Fibroblast of skin of right biceps (primary cell): Measurements from ENCODE around the gene TMEM145.
A peak's percentile ranks its signal among the peaks of the same experiment; 100 is the strongest.
"Not testable (repeated sequence)": the region's sequence is repeated elsewhere in the genome, so short reads cannot be mapped to it uniquely, and the experiment has no call there.

Source experiments
- DNase-seq: peaks from one replicate; pipeline ENCODE4 v3.0.0-alpha.2; 2013

The TMEM145 gene

DNA sequence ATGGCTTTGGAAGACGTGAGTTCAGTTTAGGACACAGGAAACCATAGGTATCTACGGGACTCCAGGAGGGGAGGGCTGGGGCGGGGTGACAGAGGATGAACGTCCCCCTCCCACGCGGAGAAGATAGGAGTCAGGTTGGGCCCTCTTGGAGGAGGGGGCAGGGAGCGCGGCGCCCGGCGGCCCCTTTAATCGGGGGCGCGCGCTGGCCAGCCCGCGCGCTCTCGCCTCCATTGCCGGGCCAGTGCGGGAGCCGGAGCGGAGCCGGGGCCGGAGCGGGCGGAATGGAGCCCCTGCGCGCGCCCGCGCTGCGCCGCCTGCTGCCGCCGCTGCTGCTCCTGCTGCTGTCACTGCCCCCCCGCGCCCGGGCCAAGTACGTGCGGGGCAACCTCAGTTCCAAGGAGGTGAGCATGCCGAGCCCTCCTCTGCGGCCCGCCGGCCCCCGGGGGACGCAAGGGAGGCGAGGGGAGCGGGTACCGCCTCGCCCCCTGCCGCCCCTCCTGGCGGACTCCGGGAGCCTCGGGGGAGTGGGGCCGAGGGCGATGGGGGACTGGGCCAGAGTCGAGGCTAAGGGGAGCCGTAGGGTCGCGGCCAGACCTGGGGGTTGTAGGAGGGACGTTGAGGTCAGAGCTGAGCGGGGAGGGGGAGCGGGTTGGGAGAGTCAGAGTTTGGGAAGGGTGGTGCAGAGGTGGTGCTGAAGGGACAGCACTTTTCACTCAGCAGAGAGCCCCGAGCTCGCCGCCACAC lies at the start of gene TMEM145:
TSS of gene TMEM145 (plus strand) at position 214 of the 744 bp plus-strand sequence. CDS start at position 282, 68 bp downstream.
- peak; percentile 52 for DNase-seq

DNA sequence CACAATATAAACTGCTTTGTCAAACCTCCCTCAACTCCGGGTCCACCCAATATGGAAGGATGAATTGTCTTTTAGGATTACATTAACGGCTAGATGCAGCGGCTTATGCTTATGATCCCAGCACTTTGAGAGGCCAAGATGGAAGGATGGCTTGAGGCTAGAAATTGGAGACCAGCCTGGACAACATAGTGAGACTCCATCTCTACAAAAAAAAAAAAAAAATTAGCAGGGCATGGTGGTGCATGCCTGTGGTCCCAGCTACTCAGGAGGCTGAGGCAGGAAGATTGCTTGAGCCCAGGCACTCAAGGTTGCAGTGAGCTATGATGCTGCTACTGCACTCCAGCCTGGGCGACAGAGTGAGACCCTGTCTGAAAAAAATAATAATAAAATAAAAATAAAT lies 47.0 kb upstream of the TMEM145 start:
- DNase-seq, result not testable (repeated sequence)

DNA sequence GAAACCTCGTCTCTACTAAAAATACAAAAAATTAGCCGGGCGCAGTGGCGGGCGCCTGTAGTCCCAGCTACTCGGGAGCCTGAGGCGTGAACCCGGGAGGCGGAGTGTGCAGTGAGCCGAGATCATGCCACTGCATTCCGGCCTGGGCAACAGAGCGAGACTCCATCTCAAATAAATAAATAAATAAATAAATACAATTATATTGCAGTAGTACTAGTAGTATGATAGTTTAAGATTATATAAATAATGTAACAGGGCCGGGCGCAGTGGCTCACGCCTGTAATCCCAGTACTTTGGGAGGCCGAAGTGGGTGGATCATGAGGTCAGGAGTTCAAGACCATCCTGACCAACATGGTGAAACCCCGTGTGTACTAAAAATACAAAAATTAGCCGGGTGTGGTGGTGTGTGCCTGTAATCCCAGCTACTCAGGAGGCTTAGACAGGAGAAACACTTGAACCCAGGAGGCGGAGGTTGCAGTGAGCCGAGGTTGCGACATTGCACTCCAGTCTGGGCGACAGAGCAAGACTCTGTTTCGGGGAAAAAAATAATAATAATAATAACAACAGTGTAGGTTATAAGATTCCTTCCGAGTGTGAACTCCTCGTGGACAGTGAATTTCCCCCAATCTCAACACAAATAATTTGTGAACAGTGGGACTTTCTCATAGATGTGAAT lies 46.0 kb upstream of the TMEM145 start:
- DNase-seq, result not testable (repeated sequence)

DNA sequence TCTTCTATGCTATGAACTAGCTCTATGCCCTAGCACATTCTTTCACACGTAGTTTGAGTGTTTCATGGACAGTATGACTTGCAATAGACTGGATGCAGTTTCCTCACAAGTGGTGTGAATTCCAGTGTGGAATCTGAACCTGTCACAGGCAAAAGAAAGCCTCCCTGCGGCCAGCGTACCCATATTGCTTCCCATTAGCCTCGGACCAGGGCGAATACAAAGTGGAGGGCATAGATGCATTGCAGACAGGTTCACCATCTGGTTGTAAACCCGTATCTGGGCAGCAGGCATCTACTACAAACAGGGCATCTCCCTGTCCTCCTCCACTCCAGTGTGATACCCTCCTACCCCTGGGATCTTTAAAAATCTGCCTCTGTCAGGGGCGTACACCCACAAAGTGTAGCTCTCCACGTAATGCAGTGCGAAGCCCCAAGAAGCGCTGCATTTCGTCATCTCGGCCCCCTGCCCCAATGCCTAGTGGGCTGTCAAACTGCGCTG lies 45.4 kb upstream of the TMEM145 start:
- DNase-seq, result no peak

DNA sequence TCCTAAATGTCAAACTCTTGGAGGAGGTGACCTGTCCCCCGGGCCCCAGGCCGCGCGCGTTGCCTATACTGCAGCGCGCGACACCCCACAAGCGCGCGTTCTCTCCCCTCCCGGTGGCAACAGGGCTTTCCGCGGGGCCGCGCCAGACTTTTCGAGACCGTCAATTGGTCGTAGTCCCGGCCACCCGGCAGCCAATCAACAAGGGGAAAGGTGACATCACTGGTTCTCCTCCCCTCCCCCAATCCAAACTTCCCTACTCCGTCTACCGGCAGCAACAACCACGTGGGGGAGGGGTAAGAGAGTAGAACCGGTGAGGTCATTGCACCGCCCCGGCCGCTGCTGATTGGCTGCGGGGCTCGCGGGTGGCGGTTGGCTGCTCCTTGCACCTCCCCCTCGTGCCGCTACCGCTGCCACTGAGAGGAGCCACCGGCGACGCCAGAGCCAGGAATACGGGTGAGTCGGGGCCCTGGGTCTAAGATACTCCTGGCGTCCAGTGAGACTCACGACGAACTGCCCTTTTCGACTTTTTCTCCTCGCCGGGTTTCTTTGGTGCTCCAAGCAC lies 44.9 kb upstream of the TMEM145 start:
- peak; percentile 100 for DNase-seq

DNA sequence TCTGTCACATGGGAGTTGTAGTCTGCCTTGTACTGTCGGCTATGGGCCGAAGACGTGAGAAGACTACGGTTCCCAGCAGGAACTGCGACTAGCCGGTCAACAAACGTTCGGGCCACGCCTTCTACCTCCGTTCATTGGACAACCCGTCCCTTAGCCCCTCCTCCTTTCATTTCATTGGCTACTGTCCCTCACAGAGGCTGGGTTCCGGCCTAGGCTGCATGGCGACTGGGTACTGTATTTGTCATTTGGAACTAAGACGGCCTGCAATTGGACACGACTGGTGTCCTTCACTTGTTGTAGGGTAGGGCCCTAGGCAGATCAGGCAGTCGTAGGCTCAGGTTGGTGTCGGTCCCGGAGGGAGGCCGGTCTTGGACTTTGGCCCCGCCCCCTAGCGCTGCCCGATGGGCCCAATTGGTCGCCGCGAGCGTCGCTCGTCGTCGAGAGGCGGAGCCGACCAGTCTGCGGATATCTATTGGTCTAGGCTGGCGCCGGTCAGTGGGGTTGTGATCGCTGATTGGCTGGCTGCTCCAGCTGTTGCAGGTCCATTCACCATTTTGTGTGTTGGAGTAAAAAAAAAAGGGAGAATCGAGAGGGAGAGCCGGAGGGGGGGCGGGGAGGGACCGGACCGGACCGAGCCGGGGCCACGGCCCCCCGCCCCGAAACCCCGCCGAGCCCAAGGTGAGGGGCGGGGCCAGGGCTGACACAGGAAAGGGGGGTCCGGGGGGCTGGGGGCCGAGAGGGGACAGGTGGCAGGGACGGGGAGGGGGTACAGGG lies 44.2 kb upstream of the TMEM145 start, which contains the start of gene CIC:
TSS of gene CIC (plus strand) at position 549 of the 774 bp plus-strand sequence. CDS start 2,532 bp downstream, outside the sequence.
- peak; percentile 100 for DNase-seq

DNA sequence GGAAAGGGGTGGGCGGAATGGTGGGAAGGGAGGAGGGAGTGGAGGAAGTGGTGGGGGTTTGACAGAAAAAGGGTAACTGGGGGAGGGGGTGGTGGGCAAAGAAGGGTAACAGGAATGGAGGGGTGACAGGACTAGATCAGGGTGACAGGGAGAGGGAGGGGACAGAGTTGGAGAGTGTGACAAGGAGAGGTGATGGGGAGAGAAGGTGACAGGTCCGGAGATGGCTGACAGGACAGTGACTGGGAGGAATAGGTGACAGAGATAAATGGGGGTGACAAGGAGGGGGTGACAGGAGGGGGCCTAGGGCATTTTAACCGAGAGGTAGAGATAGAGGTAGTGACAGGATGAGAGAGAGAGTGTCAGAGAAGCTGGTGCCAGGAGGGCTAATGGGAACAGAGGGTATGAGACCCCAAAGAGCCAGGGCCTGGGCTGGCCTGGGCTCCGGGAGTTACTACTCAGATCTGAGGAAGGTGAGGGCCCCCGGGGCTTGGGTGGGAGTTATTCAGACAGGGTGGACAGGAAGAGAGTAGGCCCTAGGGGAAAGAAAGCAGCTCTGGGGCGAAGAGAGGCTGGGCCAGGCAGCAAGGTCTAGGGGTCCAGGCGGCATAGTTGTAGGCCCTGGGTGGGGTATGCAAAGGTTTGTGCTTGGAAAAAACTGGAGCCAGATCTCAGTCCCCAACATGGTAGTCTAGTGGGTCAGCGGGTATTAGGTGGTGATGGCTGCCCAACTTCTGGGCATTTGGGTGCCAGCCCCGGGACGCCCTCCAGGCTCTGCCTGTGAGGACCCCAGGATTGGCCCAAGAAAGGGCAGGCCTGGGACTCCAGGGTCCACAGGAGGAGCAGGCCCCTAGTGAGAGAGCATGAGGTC lies 43.4 kb upstream of the TMEM145 start:
- DNase-seq, result no peak

DNA sequence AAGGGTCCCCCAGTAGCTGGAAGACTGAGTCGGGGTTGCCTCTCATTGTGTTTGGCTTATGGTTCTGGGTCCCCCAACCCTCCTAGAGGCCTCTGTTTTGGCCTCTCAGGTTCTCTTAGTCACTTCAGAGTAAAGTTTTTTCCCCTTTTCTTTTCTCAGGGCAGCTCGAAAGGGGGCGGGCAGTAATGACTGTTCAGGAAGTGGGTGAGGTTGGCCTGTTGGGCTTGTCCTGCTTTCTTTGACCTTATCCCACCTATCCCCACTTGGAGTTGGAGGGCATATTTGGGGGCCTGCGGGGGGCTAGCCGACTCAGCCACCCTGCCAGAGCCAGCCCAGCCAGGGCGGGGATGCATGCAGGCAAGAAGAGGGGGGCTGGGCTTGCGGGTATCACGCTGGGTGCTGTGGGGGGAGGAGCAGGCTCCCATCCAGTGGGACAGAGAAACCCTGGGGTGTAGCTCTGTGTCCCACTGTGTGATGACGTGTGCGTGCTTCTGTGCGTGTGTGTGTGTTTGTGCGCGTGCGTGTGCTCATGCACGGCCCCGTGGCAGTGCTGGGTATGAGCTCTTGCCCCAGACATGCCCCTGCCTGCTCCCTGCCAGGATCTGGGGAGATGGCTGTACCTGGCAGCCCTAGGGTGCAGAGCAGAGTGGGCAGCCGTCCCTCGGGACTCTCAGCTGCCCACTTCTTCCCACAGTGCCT lies 42.6 kb upstream of the TMEM145 start:
- peak; percentile 73 for DNase-seq

DNA sequence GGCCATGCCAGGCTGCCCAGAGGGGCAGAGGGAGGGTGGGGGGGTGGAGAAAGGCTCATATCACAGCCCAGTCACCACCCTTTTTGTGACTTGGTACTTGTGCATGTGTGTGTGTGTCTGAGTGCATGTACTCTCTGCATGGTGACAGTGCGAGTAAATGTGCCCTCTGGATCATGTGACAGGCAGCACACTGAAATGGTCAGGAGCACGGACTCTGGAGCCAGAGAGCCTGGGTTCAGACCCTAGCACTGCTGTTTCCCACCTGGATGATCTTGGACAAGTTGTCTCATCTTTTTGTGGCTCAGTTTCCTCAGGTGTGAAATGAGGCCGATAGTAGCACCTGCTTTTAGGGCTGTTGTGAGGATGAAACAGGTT lies 42.1 kb upstream of the TMEM145 start:
- DNase-seq, result no peak

DNA sequence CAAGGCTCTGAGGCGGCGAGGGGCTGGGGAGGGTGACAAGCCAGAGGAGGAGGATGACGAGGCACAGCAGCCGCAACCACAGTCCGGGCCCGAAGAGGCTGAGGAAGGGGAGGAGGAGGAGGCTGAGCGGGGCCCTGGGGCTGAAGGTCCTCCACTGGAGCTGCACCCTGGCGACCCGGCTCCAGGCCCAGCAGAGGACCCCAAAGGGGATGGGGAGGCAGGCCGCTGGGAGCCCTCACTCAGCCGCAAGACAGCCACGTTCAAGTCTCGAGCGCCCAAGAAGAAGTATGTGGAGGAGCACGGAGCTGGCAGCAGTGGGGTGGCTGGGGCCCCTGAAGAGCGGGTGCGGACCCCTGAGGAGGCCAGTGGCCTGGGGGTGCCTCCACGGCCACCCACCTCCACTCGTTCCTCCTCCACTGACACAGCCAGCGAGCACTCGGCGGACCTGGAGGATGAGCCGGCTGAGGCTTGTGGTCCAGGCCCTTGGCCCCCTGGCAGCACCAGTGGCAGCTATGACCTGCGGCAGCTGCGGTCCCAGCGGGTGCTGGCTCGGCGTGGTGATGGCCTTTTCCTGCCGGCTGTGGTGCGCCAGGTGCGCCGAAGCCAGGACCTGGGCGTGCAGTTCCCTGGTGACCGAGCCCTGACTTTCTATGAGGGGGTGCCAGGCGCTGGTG lies 41.1 kb upstream of the TMEM145 start:
- DNase-seq, result no peak

- no peak for DNase-seq
Measured at GRCh38 chr19:42272535-42272897, 40.6 kb upstream of the TMEM145 start.

DNA sequence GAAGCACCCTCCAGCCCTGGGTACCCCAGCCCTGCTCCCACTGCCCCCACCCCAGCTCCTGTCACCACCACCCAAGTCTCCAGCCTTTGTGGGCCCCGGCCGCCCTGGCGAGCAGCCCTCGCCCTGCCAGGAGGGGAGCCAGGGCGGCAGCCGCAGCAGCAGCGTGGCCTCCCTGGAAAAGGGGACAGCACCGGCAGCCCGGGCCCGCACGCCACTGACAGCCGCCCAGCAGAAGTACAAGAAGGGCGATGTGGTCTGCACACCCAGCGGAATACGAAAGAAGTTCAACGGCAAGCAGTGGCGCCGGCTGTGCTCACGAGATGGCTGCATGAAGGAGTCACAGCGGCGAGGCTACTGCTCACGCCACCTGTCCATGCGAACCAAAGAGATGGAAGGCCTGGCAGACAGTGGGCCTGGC lies 40.1 kb upstream of the TMEM145 start:
- DNase-seq, result no peak

- no peak for DNase-seq
Measured at GRCh38 chr19:42273407-42274064, 39.6 kb upstream of the TMEM145 start.

- no peak for DNase-seq
Measured at GRCh38 chr19:42274065-42274682, 38.9 kb upstream of the TMEM145 start.

GRCh38 chr19:42275103-42275502 lies 38.0 kb upstream of the TMEM145 start:
- DNase-seq, result no peak

GRCh38 chr19:42275517-42275916 lies 37.6 kb upstream of the TMEM145 start:
- no peak for DNase-seq

GRCh38 chr19:42276284-42276683 lies 36.8 kb upstream of the TMEM145 start:
- DNase-seq, result no peak

DNA sequence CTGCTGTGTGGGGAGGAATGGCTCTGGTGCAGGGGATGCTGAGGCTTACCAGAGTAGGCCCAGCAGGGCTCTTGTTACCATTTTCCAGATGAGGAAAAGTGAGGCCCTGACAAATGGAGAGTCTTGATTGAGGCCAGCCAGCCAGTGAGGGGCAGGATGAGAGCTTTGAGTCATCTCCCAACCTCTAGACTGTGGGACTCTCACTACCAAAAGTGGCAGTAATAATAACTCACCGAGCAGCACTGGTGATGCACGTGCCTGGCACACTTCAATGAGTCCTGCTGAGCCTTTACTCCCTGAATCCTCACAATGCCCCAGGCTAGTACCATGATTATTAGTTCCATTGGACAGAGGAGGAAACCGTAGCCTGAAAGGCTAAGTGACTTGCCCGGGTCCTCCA lies 36.3 kb upstream of the TMEM145 start:
- no peak for DNase-seq

GRCh38 chr19:42277821-42278451 lies 35.2 kb upstream of the TMEM145 start:
- no peak for DNase-seq
